A673 (cell line): Measurements from ENCODE around the gene RNF5. TPM values are rescaled to one million over a fixed set of nuclear protein-coding genes. Genes with fewer than 3 reads are reported as not detected.

ENCODE experiments used
- BruUV-seq: library from RNA; stranded (reverse); fragments of 400-500 nt; replicated peaks from 2 replicates; lab custom pipeline; 2021; lab: Mats Ljungman, UMichigan
- CTCF ChIA-PET: fragments of 300-600 bp; sonication (Branson Sonifier 250); formaldehyde crosslinking; loops from one replicate; lab custom pipeline; 2022; ENCODE audit warnings: antibody characterized with exemption; lab: Charles Lee
- POLR2A ChIA-PET: fragments of 300-600 bp; sonication (Branson Sonifier 250); formaldehyde crosslinking; loops from one replicate; lab custom pipeline; 2022; ENCODE audit warnings: antibody characterized with exemption; ENCODE audit not compliant: low non-redundant PET; lab: Charles Lee
- DNase-seq: peaks from one replicate; pipeline ENCODE4 v3.0.0-alpha.2; 2015; ENCODE audit warnings: low spot score
- H3K27ac ChIP-seq: fragments of 200-600 bp; sonication (generic); 2 replicates; pipeline ENCODE4 v1.5.1; 2016; ENCODE audit warnings: mixed run types, low read depth, mild to moderate bottlenecking, mixed read lengths, antibody characterized with exemption, low read length; ENCODE audit not compliant: poor library complexity, severe bottlenecking
- H3K27me3 ChIP-seq: fragments of 200-600 bp; sonication (generic); replicated peaks from 2 replicates; pipeline ENCODE4 v1.6.1; 2017; ENCODE audit warnings: mixed run types, low read depth, mild to moderate bottlenecking, mixed read lengths, antibody characterized with exemption, low read length; ENCODE audit not compliant: insufficient read depth, poor library complexity
- H3K36me3 ChIP-seq: fragments of 200-600 bp; sonication (generic); 2 replicates; pipeline ENCODE4 v1.6.1; 2016; ENCODE audit warnings: mixed run types, mild to moderate bottlenecking, mixed read lengths, antibody characterized with exemption, low read length; ENCODE audit not compliant: insufficient read depth, poor library complexity, severe bottlenecking
- H3K4me1 ChIP-seq: fragments of 200-600 bp; sonication (generic); 2 replicates; pipeline ENCODE4 v1.6.1; 2017; ENCODE audit warnings: mixed run types, mild to moderate bottlenecking, mixed read lengths, antibody characterized with exemption, low read length; ENCODE audit not compliant: insufficient read depth, poor library complexity, severe bottlenecking
- H3K4me3 ChIP-seq: fragments of 200-600 bp; sonication (generic); 2 replicates; pipeline ENCODE4 v1.5.1; 2016; ENCODE audit warnings: low read depth, mixed run types, mild to moderate bottlenecking, mixed read lengths, low read length; ENCODE audit not compliant: poor library complexity, severe bottlenecking
- H3K9me3 ChIP-seq: fragments of 200-600 bp; sonication (generic); 2 replicates; pipeline ENCODE4 v1.6.1; 2016; ENCODE audit warnings: mixed run types, low read depth, mild to moderate bottlenecking, mixed read lengths, antibody characterized with exemption, low read length; ENCODE audit not compliant: poor library complexity, severe bottlenecking
- EZH2 ChIP-seq: fragments of 200-600 bp; sonication (generic); IDR thresholded peaks from 2 replicates; pipeline ENCODE4 v1.6.1; 2017; ENCODE audit warnings: borderline replicate concordance, low read depth, mild to moderate bottlenecking, mixed read lengths, antibody characterized with exemption, low read length; ENCODE audit not compliant: poor library complexity, severe bottlenecking
- intact Hi-C: fragments of 100-400 bp; cut with micrococcal nuclease; formaldehyde crosslinking; loops from one replicate; pipeline ENCODE4 v1.10.0; 2022; ENCODE audit not compliant: unreplicated experiment
- total RNA-seq: library from RNA; stranded (reverse); gene quantifications from 2 replicates; pipeline ENCODE4 v1.2.3, GENCODE V29; 2021
- TF ChIP-seq, protein P1 (sequence below): fragments of 300-800, 200-600 bp; sonication (generic); conservative IDR thresholded peaks from 2 replicates; pipeline ENCODE4 v1.5.1; 2017; ENCODE audit warnings: low read depth, mild to moderate bottlenecking, antibody characterized with exemption, low read length, moderate library complexity, mixed read lengths

Gene RNF5
- total RNA-seq, 1 experiment from 2014 or later = 62.9 TPM

DNA sequence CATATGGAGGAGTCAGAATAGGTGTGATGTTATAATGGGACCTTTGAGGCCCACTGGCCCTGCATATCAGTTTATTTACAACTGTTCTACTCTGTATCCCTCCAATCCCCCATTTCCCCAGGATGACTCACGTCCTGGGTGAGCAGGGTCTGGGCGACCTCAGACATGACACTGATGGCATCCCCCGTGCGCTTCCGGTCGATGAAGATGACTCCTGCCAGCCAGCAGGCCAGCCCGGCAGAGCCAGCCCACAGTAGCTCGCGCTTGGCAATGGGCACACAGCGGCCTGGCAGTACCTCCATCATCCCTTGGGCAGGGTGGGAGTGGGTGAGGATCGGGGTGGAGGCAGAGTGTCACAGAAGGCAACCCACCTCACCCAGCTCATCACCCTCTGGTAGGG lies 7.9 kb upstream of the RNF5 start:
- H3K4me3 ChIP-seq = no peak overlapping the region
- intact Hi-C loops = no loop called here
- H3K9me3 ChIP-seq = no peaks in the 10 kb centered on the region
- no TSS peak for BruUV-seq
- TF ChIP-seq, protein P1, sequence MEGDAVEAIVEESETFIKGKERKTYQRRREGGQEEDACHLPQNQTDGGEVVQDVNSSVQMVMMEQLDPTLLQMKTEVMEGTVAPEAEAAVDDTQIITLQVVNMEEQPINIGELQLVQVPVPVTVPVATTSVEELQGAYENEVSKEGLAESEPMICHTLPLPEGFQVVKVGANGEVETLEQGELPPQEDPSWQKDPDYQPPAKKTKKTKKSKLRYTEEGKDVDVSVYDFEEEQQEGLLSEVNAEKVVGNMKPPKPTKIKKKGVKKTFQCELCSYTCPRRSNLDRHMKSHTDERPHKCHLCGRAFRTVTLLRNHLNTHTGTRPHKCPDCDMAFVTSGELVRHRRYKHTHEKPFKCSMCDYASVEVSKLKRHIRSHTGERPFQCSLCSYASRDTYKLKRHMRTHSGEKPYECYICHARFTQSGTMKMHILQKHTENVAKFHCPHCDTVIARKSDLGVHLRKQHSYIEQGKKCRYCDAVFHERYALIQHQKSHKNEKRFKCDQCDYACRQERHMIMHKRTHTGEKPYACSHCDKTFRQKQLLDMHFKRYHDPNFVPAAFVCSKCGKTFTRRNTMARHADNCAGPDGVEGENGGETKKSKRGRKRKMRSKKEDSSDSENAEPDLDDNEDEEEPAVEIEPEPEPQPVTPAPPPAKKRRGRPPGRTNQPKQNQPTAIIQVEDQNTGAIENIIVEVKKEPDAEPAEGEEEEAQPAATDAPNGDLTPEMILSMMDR = no peak
- no peak for TF ChIP-seq EZH2
- ChIA-PET CTCF (no interaction called here), POLR2A (interaction anchor here (0.6 kb wide), 1 partner anchor 47 kb away, joined by 3 read pairs; no protein-coding TSS in a partner anchor)
- H3K27ac ChIP-seq = no peak overlapping the region
- peaks cover 47% of the 10 kb centered on the region for H3K36me3 ChIP-seq
- no peaks in the 10 kb centered on the region for H3K27me3 ChIP-seq
- no peak for DNase-seq
- peaks cover 6% of the 10 kb centered on the region for H3K4me1 ChIP-seq

DNA sequence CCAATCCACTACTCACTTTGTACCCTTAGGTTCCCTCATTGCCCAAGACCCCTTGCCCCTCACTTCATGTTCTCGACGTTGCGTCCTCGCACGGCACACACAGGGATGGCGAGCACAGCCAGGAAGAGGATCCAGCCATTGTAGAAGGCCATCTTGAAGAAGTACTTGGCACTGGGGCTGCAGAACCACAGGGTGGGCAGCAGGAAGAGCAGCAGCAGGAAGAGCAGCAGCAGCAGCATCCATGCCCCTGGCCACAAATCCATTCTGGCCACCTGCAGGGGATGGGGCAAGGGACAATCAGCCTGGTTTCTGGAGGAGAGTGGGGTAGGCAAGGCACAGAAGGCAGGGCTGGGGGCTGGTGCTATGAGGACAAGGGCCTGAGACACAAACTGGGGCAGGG lies 7.0 kb upstream of the RNF5 start:
- POLR2A ChIA-PET = interaction anchor here (0.6 kb wide), 1 partner anchor 48 kb away, joined by 3 read pairs; no protein-coding TSS in a partner anchor

DNA sequence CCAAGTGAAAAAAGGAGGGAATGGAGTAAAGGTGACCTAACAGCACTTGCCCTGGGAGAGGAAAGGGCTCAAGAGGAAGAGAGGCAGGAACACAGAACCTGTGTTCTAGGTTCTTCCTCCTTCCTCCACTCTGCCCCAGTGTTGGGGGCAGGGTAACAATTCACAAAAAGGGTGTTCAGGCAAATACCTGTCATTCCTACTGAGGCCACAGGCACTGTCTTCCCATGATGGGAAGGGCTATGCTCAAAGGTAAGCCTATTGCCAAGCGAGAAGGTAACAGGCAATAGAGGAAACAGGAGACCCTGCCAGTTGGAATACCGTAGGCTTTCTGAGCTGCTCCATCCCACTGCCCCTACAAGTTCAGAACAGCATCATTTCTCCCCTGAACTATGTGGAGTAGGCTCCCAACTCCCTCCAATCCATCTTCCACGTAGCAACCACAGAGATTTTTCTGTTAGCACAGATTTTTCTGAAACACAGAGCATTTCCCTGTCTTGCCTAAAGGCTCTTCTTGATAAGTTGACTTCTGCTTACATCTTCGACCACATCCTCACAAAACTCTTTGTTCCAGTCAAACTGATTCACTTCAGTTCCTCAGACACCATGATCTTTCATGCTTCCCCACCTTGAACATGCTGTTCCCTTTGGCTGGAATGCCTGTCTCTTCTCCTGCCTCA lies 5.0 kb upstream of the RNF5 start:
- BruUV-seq = no TSS peak

More for the DNA sequence above, 7.0 kb upstream of the RNF5 start:
- intact Hi-C loops = no loop called here
- Histone ChIP-seq H3K27ac (no peak overlapping the region), H3K4me3 (no peak overlapping the region), H3K9me3 (no peaks in the 10 kb centered on the region), H3K27me3 (no peaks in the 10 kb centered on the region), H3K36me3 (peaks cover 45% of the 10 kb centered on the region), H3K4me1 (peaks cover 7% of the 10 kb centered on the region)
- BruUV-seq = no TSS peak
- TF ChIP-seq EZH2 = no peak
- TF ChIP-seq, protein P1 = no peak
- DNase-seq = no peak
- CTCF ChIA-PET = no interaction called here

More for the DNA sequence above, 5.0 kb upstream of the RNF5 start:
- no peak for DNase-seq
- no peak overlapping the region for H3K4me3 ChIP-seq
- no peaks in the 10 kb centered on the region for H3K9me3 ChIP-seq
- ChIA-PET CTCF (interaction anchor here (0.6 kb wide), 1 partner anchor 649 kb away, joined by 4 read pairs; no protein-coding TSS in a partner anchor), POLR2A (no interaction called here)
- intact Hi-C loops = no loop called here
- H3K27ac ChIP-seq = no peak overlapping the region
- no peaks in the 10 kb centered on the region for H3K27me3 ChIP-seq
- H3K36me3 ChIP-seq = peaks cover 29% of the 10 kb centered on the region
- H3K4me1 ChIP-seq = peaks cover 19% of the 10 kb centered on the region
- TF ChIP-seq, protein P1 = no peak
- TF ChIP-seq EZH2 = no peak
